Body of pancreas (tissue), 4 donors: ENCODE results near the gene FIBCD1. TPM values are rescaled to one million over a fixed set of nuclear protein-coding genes. Genes with fewer than 3 reads are reported as not detected.

Source experiments
- ATAC-seq: fragments of 150-250 bp; one replicate; pipeline ENCODE4 v1.9.1; 2016
- DNase-seq, 4 donors: peaks; one replicate each; pipeline ENCODE4 v3.0.0-alpha.2; 2019
- H3K27ac ChIP-seq, 4 donors: fragments of 200-600 bp; sonication (generic); 1 replicate in 3 of 4; 2 replicates in 1 of 4; pipeline versions ENCODE4 v1.5.1 to v1.6.1; 2016 to 2019; ENCODE audit warnings: mild to moderate bottlenecking in 1 of 4, mixed read lengths in 1 of 4, moderate library complexity in 1 of 4
- H3K27me3 ChIP-seq, 2 donors: fragments of 200-600 bp; sonication (generic); one replicate each; pipeline ENCODE4 v1.6.0; 2016; ENCODE audit warnings: mild to moderate bottlenecking in 1 of 2
- H3K36me3 ChIP-seq, 2 donors: fragments of 200-600 bp; sonication (generic); replicated peaks in 1 of 2; 2 replicates each; pipeline ENCODE4 v1.5.1; 2016; ENCODE audit warnings: low read depth in 2 of 2; ENCODE audit not compliant: insufficient read depth in 1 of 2
- H3K4me1 ChIP-seq: fragments of 200-600 bp; sonication (generic); one replicate; pipeline ENCODE4 v1.6.0; 2016
- H3K4me3 ChIP-seq, 2 donors: fragments of 200-600 bp; sonication (generic); 1 replicate in 1 of 2; 2 replicates in 1 of 2; pipeline ENCODE4 v1.5.1; 2016 to 2019
- H3K9me3 ChIP-seq, 3 donors: fragments of 200-600 bp; sonication (generic); 1 replicate in 2 of 3; 2 replicates in 1 of 3; pipeline ENCODE4 v1.5.1; 2016
- POLR2A ChIP-seq, 3 donors: fragments of 450-650 bp; IDR thresholded peaks; one replicate each; pipeline ENCODE4 v1.6.1; 2016; ENCODE audit warnings: antibody characterized with exemption in 3 of 3, mild to moderate bottlenecking in 2 of 3
- WGBS, 2 donors: methylation state at CpG; one replicate each; pipeline ENCODE4 v1.1.5; 2017; 5-methylcytosine and 5-hydroxymethylcytosine counted together
- intact Hi-C: fragments of 100-400 bp; cut with DNase I; formaldehyde crosslinking; loops from one replicate; pipeline ENCODE4 v1.15.1; 2023
- total RNA-seq, 2 donors: library from RNA; depleted of rRNA; stranded (reverse); fragments of >200 nt; gene quantifications; one replicate each; pipeline ENCODE4 v1.1.0, GENCODE V29; 2016
- TF ChIP-seq, protein P1 (sequence below), 7 experiments: fragments of 450-650 bp in 4 of 7; fragments of 200-600 bp in 3 of 7; sonication (generic) in 3 of 7; IDR thresholded peaks; one replicate each; pipeline ENCODE4 v1.5.1; 2016 to 2019; ENCODE audit warnings: antibody characterized with exemption in 7 of 7

Gene FIBCD1
- total RNA-seq, 2 donors from 2014 or later = 0.78 TPM; not detected in 1

DNA sequence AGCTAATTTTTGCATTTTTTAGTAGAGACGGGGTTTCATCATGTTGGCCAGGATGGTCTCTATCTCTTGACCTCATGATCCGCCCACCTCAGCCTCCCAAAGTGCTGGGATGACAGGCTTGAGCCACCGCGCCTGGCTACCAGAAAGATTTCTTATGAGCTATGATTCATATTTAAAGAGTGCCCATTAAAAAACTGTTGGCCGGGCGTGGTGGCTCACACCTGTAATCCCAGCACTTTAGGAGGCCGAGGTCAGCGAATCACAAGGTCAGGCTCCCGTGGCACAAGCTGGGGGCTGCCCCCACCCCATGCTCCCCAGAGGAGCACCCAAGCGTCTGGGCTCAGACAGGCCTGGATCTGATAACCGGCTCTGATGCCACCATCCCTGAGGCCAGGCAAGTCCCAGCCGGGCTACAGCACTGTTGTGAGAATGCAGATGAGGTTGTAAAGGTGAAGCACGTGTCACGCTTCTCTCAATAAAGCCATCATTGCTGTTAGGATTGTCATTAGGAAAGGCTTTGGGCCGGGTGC lies 56.3 kb downstream of the FIBCD1 start:
- 88 to 93% methylated on average over 13 to 15 of the region's 15 CpGs for WGBS, 2 donors
- no peaks in the 10 kb centered on the region for H3K4me1 ChIP-seq
- H3K27ac ChIP-seq = no peak overlapping the region
- intact Hi-C loops = no loop called here
- no peak for ATAC-seq
- no peaks in the 10 kb centered on the region for H3K9me3 ChIP-seq
- H3K27me3 ChIP-seq = no peaks in the 10 kb centered on the region
- DNase-seq = no peak
- peaks cover 13 to 50% of the 10 kb centered on the region in 2 donors for H3K36me3 ChIP-seq
- TF ChIP-seq POLR2A (IDR thresholded peaks at IDR 0.05) = no peak
- TF ChIP-seq, protein P1, sequence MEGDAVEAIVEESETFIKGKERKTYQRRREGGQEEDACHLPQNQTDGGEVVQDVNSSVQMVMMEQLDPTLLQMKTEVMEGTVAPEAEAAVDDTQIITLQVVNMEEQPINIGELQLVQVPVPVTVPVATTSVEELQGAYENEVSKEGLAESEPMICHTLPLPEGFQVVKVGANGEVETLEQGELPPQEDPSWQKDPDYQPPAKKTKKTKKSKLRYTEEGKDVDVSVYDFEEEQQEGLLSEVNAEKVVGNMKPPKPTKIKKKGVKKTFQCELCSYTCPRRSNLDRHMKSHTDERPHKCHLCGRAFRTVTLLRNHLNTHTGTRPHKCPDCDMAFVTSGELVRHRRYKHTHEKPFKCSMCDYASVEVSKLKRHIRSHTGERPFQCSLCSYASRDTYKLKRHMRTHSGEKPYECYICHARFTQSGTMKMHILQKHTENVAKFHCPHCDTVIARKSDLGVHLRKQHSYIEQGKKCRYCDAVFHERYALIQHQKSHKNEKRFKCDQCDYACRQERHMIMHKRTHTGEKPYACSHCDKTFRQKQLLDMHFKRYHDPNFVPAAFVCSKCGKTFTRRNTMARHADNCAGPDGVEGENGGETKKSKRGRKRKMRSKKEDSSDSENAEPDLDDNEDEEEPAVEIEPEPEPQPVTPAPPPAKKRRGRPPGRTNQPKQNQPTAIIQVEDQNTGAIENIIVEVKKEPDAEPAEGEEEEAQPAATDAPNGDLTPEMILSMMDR (IDR thresholded peaks at IDR 0.05) = no peak
- no peak overlapping the region for H3K4me3 ChIP-seq

DNA sequence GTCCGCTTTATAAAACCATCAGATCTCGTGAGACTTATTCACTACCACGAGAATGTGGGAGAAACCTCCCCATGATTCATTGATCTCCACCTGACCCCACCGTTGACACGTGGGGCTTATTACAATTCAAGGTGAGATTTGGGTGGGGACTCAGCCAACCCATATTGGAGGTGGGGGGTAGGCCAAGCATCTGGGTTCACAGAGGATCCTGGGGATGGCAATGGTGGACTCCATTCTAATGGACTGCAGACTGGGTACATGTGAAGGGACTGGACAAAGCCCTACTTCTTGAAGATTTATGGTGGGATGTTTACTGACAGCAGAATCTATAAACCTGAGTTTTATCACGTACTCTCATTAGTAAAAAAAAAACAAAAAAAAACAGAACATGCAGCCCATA lies 57.5 kb downstream of the FIBCD1 start:
- TF ChIP-seq, protein P1 (IDR thresholded peaks at IDR 0.05) = no peak
- TF ChIP-seq POLR2A (IDR thresholded peaks at IDR 0.05) = no peak
- no peak overlapping the region for H3K4me3 ChIP-seq
- 93 to 96% methylated on average over 6 of the region's 6 CpGs for WGBS, 2 donors
- intact Hi-C loops = no loop called here
- peaks cover 13 to 48% of the 10 kb centered on the region in 2 donors for H3K36me3 ChIP-seq
- no peak for ATAC-seq
- DNase-seq = no peak
- no peak overlapping the region for H3K27ac ChIP-seq
- H3K9me3 ChIP-seq = no peaks in the 10 kb centered on the region
- no peaks in the 10 kb centered on the region for H3K4me1 ChIP-seq
- H3K27me3 ChIP-seq = no peaks in the 10 kb centered on the region

DNA sequence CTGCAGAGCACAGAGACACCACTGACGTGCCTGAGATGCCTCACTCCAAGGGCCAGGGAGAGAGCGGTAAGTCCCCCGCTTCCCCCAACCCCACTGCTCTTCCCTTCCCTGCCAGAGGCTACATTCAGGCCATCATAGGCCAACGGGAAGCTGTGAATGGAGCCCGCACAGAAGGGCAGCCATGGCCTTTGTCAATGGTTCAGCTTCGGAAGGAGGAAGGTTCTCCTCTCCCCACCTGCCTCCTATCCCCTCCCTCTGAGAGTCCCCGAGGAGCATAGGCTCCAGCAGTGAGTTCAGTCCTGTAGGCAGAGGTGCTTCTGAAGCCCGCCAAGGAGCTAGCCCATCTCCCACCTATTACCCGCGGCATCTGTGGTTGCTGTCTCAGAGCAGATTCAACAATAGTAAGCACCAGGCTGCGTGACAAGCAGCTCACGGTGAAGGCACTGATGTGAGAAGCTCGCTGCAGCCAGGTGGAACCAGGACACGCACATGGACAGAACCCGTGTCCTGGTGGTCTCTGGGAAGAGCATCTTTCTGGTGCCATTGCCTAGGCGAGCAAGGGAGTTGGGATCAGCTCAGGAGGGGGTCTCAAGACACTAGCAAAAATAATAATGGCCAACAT lies 58.3 kb downstream of the FIBCD1 start:
- Histone ChIP-seq H3K9me3 (no peaks in the 10 kb centered on the region), H3K27me3 (no peaks in the 10 kb centered on the region), H3K27ac (no peak overlapping the region), H3K36me3 (peaks cover 13 to 48% of the 10 kb centered on the region in 2 donors), H3K4me3 (no peak overlapping the region), H3K4me1 (no peaks in the 10 kb centered on the region)
- no peak for ATAC-seq
- 89 to 91% methylated on average over 5 to 15 of the region's 16 CpGs for WGBS, 2 donors
- TF ChIP-seq, protein P1 (IDR thresholded peaks at IDR 0.05) = no peak
- no peak for TF ChIP-seq POLR2A (IDR thresholded peaks at IDR 0.05)
- DNase-seq = no peak
- intact Hi-C loops = no loop called here

DNA sequence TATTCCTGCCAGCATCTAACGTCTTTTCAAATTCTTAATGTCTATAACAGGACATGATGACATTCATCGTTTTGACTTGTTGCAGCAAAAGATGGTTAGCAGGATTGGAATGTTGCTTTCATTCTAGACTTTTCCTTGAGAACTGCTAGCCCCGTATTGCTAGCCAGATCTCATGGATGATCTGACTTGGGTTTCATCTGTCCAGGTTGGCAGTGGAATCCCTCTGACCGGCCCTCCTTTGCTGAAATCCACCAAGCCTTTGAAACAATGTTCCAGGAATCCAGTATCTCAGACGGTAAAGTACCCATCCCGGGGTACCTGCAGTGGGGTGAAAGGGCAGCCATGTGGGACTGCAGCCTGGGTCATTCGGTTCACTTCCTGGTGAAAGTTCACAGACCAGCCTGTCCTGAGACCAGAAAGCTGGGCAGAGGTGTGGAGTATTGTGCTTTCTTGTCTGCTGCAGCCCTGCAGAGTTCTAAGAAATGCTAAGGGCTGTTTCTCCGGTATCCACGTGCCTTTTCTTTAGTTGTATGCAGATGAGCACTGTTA lies 59.1 kb downstream of the FIBCD1 start:
- ATAC-seq (no peak), DNase-seq (no peak)
- TF ChIP-seq POLR2A (IDR thresholded peaks at IDR 0.05) = no peak
- Histone ChIP-seq H3K4me3 (no peak overlapping the region), H3K36me3 (peaks cover 13 to 44% of the 10 kb centered on the region in 2 donors), H3K4me1 (no peaks in the 10 kb centered on the region), H3K27ac (no peak overlapping the region), H3K27me3 (no peaks in the 10 kb centered on the region), H3K9me3 (no peaks in the 10 kb centered on the region)
- WGBS, 2 donors = 89 to 91% methylated on average over 7 to 9 of the region's 9 CpGs
- intact Hi-C loops = no loop called here

DNA sequence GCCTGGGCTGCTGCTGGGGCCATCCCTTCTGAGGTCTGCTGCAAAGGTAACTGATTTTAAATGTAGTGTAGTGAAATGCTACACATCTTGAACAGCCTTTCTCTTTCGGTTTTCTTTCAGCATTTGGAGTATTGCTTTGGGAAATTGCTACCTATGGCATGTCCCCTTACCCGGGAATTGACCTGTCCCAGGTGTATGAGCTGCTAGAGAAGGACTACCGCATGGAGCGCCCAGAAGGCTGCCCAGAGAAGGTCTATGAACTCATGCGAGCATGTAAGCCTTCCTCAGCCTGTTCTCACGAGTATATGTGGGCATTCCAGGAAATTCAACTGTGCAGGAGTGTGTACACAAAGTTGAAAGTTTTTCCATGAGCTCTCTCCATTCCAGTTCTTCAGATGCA lies 60.8 kb downstream of the FIBCD1 start:
- Histone ChIP-seq H3K36me3 (peaks cover 13 to 32% of the 10 kb centered on the region in 2 donors), H3K9me3 (no peaks in the 10 kb centered on the region), H3K27me3 (no peaks in the 10 kb centered on the region), H3K4me1 (peaks cover 2% of the 10 kb centered on the region), H3K27ac (no peak overlapping the region), H3K4me3 (no peak overlapping the region)
- ATAC-seq = no peak
- DNase-seq = no peak
- 88 to 90% methylated on average over 6 of the region's 6 CpGs for WGBS, 2 donors
- no peak for TF ChIP-seq POLR2A (IDR thresholded peaks at IDR 0.05)
- TF ChIP-seq, protein P1 (IDR thresholded peaks at IDR 0.05) = no peak
- intact Hi-C loops = no loop called here
